Measurements from ENCODE around the gene PRM2.

Gene PRM2

GRCh38 chr16:11272484-11272883, 3.8 kb downstream of the PRM2 start:
- no peak overlapping the region for H3K4me3 ChIP-seq (ENCODE audit: insufficient read depth, low read length, poor library complexity, severe bottlenecking)
- H3K79me2 ChIP-seq (ENCODE audit: insufficient read depth, low read length): no peaks in the 10 kb centered on the region
- H2AFZ ChIP-seq (ENCODE audit: low read depth, low read length, severe bottlenecking): no peak overlapping the region

GRCh38 chr16:11271610-11272009, 4.7 kb downstream of the PRM2 start:
- TF ChIP-seq CTCF (IDR thresholded peaks at IDR 0.05; ENCODE audit: insufficient read depth, low read length, poor library complexity, severe bottlenecking) (no peak), EZH2phosphoT487 (conservative IDR thresholded peaks at IDR 0.05; ENCODE audit: low read length) (no peak)
- Histone ChIP-seq H3K4me2 (ENCODE audit: low read depth, low read length, poor library complexity, severe bottlenecking) (no peak overlapping the region), H2AFZ (ENCODE audit: low read depth, low read length, severe bottlenecking) (no peak overlapping the region), H3K9me3 (ENCODE audit: insufficient read depth, low read length) (no peaks in the 10 kb centered on the region), H3F3A (ENCODE audit: insufficient read depth) (no peaks in the 10 kb centered on the region), H3K9ac (ENCODE audit: low read length) (no peak overlapping the region), H4K20me1 (ENCODE audit: low read depth, low read length) (no peaks in the 10 kb centered on the region), H3K36me3 (ENCODE audit: low read length) (no peaks in the 10 kb centered on the region), H3K4me3 (ENCODE audit: insufficient read depth, low read length, poor library complexity, severe bottlenecking) (no peak overlapping the region), H3K27me3 (ENCODE audit: low read length) (no peaks in the 10 kb centered on the region), H3K27ac (ENCODE audit: low read depth, low read length) (no peak overlapping the region), H3K9me2 (replicated peaks; ENCODE audit: insufficient read depth, low read length) (no peaks in the 10 kb centered on the region), H3K79me2 (ENCODE audit: insufficient read depth, low read length) (no peaks in the 10 kb centered on the region)

More at GRCh38 chr16:11272484-11272883, 3.8 kb downstream of the PRM2 start:
- H3K27ac ChIP-seq (ENCODE audit: low read depth, low read length): no peak overlapping the region
- no peaks in the 10 kb centered on the region for H3K9me2 ChIP-seq (replicated peaks; ENCODE audit: insufficient read depth, low read length)
- H3K4me2 ChIP-seq (ENCODE audit: low read depth, low read length, poor library complexity, severe bottlenecking): no peak overlapping the region
- H3K9me3 ChIP-seq (ENCODE audit: insufficient read depth, low read length): no peaks in the 10 kb centered on the region
- no peaks in the 10 kb centered on the region for H3K27me3 ChIP-seq (ENCODE audit: low read length)
- no peak overlapping the region for H3K9ac ChIP-seq (ENCODE audit: low read length)
- H4K20me1 ChIP-seq (ENCODE audit: low read depth, low read length): no peaks in the 10 kb centered on the region
- H3F3A ChIP-seq (ENCODE audit: insufficient read depth): no peaks in the 10 kb centered on the region
- TF ChIP-seq EZH2phosphoT487 (conservative IDR thresholded peaks at IDR 0.05; ENCODE audit: low read length) (no peak), CTCF (IDR thresholded peaks at IDR 0.05; ENCODE audit: insufficient read depth, low read length, poor library complexity, severe bottlenecking) (no peak)
- H3K36me3 ChIP-seq (ENCODE audit: low read length): no peaks in the 10 kb centered on the region

GRCh38 chr16:11270602-11271162, 5.6 kb downstream of the PRM2 start:
- no peak overlapping the region for H2AFZ ChIP-seq (ENCODE audit: low read depth, low read length, severe bottlenecking)
- TF ChIP-seq CTCF (IDR thresholded peaks at IDR 0.05; ENCODE audit: insufficient read depth, low read length, poor library complexity, severe bottlenecking) (no peak), EZH2phosphoT487 (conservative IDR thresholded peaks at IDR 0.05; ENCODE audit: low read length) (no peak)
- no peak overlapping the region for H3K4me2 ChIP-seq (ENCODE audit: low read depth, low read length, poor library complexity, severe bottlenecking)
- no peaks in the 10 kb centered on the region for H3F3A ChIP-seq (ENCODE audit: insufficient read depth)
- no peaks in the 10 kb centered on the region for H3K9me2 ChIP-seq (replicated peaks; ENCODE audit: insufficient read depth, low read length)
- no peaks in the 10 kb centered on the region for H3K79me2 ChIP-seq (ENCODE audit: insufficient read depth, low read length)
- H3K4me3 ChIP-seq (ENCODE audit: insufficient read depth, low read length, poor library complexity, severe bottlenecking): no peak overlapping the region
- H4K20me1 ChIP-seq (ENCODE audit: low read depth, low read length): no peaks in the 10 kb centered on the region
- H3K36me3 ChIP-seq (ENCODE audit: low read length): no peaks in the 10 kb centered on the region
- no peaks in the 10 kb centered on the region for H3K9me3 ChIP-seq (ENCODE audit: insufficient read depth, low read length)
- H3K27ac ChIP-seq (ENCODE audit: low read depth, low read length): no peak overlapping the region
- no peak overlapping the region for H3K9ac ChIP-seq (ENCODE audit: low read length)
- H3K27me3 ChIP-seq (ENCODE audit: low read length): no peaks in the 10 kb centered on the region
